GM21786 (cell line): ENCODE measurements around the gene CTNS.
A peak's percentile ranks its signal among the peaks of the same experiment; 100 is the strongest.

Experiments
- ATAC-seq: cut with Tn5 transposase; IDR thresholded peaks from one replicate; pipeline ENCODE4 v1.9.1; 2021; ENCODE audit not compliant: unreplicated experiment

Gene CTNS

DNA sequence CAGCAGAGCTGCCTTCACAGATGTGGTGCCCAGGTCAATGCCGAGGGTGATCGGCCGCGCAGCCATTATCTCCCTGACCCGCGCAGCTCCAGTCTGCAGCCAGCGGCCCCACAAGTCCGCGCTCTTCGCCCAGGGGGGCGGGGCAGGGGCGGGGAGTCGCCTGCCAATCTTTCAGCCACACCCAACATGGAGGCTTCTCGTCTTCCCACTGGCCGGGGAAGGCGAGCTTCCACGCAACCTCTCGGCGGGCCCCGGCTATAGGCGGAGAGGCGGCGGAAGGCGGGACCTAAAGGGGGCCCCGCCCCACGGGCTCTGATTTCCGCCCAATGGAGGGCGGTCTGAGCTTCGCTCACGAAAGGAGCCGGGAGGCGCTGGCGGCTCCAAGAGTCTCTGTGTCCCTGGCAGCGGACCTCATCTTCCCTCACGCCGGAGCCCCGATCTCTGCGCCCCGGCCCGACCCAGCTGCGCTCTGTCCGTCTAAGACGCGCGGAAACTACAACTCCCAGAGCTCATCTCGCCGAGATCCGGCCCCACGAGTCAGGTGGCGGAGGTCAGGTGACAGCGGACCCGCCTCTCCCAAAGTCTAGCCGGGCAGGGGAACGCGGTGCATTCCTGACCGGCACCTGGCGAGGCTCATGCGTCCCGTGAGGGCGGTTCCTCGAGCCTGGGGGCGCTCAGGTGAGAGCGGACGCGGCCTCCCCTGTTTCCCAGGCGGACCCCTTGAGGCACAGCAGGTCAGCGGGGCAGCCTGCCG, at the start of gene CTNS, which contains the start of gene SHPK:
Gene CTNS (plus strand): TSS at position 607 of the 754 bp plus-strand sequence. CDS start 3,447 bp downstream, outside the sequence.
Gene SHPK (minus strand): TSS at position 97 of the 754 bp plus-strand sequence. CDS start 31 bp downstream, at position 66.
- ATAC-seq = peak; percentile 94

DNA sequence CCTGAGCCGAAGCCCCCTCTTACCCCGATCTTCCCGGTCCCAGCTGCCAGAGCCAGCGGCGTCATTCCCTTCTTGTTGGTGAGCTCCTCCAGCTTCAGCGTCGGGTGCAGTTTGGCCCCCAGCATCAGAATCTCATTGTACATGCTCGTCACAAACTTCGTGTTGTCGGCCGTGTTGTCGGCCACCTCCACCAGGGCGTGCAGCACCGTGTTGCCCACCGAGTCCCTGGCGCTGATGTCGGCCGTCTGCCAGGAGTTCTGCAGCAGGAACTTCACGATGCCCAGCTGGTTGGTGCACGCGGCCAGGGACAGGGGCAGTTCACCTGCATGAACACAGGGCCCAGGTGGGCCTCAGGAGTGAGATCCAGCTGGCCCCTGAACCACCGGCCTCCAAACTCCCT, 46.8 kb upstream of the CTNS start:
- ATAC-seq = no peak

DNA sequence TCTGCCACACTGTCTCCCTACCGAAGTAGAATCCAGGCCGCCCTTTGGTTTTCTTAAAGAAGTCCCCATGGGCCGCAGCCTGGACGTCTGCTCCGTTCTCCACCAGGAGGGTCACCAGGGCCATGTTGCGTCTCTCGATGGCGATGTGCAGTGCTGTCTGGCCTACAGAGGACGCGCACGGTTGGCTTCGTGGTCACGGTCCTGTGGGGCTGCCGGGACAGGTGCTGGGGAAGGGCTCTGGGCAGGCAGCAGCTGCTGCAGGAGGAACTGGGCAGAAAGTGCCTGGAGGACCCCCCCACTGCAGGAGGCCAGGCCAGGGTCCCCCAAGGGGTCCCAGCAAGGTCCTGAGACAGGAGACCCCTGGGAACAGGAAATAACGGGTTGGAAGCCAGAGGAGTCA, 46.3 kb upstream of the CTNS start:
- ATAC-seq = no peak

DNA sequence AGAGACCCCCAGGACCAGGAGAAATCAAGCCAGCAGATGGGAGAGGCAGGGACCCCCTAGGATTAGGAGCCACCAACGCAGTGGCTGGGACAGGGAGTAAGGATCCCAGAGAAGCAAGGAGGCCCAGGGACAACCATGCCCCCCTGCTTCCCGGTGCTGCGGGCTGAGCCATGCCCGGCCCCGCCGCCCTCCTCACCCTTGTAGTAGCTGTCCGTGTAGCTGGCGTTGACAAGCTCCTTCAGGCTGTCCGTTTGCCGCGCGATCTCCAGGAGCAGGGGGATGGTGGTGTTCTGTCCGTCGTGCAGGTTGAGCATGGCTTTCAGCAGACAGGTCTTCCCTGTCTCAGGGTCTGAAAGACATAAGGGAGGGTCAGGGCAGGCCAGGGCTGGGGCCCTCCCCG, 45.8 kb upstream of the CTNS start:
- ATAC-seq = no peak

DNA sequence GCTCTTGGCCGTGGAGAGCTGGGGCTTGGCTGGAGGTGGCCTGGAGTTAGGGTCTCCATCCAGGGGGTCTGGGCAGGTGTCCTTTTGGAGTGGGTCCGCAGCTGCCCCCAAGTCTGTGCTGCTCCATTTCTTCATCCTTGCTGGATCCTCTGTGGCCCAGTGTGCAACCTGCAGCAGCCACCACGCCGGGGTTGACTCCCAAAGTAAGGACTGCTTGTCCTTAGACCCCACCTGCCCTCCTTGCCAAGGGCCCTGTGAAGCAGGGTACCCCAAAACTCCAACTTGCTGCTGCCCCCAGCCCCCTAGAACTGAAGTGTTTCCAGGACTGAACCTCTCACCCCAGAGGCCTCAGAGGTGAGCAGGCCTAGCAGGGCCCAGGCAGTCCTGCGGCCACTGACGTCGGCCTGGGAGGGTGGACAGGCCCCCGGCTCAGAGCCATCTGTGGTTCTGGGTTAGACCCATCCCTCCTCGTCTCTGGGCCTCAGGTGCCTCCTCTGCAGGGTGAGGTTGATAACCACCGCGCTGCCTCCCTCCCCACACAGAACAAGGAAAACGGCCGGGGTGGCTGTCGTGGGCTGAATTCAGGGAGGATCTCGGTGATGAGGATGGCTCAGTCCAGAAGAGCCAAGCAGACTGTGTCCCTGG, 44.2 kb upstream of the CTNS start:
- ATAC-seq = no peak

DNA sequence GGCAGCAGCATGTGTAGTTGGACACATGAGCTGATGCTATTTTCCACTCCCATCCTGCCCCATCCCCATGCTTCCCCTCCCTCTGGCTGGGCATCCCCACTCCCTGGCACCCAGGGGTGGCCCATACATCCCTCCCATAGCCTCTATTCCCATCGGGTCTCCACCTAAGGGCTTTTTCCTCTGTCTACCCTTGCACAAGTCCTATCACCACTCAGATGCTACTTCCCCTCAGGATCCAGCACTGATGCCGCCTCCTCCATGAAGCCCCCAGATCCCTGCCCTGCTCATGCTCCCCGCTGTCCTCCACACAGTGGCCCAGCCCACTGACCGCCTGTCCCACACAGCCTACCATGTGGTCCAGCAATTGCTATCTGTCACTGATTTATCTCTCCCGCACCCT, 43.2 kb upstream of the CTNS start:
- ATAC-seq = no peak

DNA sequence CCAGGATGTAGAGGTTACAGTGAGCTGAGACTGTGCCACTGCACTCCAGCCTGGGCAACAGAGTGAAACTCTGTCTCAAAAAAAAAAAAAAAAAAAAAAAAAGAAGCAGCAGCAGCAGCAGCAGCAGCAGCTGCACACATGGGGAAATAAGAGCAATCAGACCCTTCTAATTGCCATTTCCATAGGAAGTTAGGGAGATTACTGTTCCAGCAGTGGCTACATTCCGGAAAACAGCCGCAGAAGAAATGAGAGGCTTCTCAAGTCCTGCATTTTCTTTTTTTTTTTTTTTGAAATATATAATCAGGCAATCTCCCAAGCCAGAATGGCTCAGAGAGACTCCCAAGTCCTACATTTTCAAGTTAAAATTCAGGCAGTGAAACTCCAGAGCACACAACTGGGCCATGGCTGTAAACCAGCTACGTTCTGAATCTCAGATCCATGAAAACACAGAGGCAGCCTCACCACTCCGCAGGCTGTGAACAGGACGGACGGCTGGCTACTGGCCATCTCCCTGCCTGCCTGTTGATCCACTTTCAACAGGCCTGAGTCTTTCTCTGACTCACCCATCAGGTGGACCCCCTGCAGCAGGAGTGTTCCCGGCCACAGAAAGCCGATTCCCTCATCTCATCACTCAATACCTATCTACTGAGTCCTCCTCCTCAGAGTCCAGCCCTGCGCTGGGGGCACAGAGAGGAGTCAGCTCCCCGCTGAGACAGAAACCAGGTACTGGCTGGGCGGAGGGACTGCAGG, 42.3 kb upstream of the CTNS start:
- no peak for ATAC-seq

DNA sequence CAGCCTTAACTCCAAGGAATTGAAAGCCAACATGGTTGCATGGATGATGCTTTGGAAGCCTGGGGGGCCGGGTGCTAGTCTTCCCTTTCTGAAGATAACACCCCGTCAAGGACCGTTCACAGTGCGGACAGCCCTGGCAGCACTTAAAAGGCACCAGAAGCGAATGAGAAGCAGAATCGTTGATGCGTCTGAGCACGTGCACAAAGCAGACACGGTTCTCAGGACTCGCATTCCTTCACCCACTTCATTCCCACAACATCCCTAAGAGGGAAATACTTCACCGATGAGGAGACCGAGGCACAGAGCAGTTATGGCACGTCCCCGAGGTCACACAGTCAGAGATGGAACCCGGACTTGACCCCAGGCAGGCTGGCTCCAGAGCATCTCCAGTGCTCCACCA, 41.6 kb upstream of the CTNS start:
- no peak for ATAC-seq

DNA sequence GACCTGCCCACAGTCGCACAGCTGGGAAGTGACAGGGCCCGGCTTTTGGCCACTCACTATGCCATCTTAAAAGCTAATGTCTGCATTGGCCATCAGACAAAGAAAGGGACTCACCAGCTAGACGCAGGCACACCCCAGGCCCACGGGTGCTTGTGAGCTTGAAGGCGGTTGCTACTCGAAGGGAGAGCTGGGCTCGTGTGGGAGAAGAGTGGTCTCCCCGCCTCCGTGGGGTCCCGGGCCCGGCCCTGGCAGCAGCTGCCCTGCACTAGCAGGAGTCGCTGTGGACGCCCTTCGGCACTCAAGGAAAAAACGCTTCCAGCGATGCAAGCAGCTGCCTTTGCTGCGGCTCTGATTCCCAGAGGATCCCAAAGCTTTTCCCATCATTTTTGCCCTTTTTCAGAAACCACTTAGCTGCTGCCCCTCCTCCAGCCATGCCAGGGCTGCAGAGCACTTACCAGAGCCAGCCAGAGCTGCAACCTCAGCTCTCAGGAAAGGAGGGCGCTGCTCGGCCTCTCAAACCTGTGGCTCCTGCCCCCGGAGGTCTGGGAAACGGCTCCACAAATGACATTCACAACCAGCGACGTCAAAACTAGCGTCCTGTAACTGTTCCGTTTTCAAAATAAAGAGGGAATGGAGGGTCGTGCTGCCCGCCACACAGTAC, 39.6 kb upstream of the CTNS start:
- no peak for ATAC-seq

DNA sequence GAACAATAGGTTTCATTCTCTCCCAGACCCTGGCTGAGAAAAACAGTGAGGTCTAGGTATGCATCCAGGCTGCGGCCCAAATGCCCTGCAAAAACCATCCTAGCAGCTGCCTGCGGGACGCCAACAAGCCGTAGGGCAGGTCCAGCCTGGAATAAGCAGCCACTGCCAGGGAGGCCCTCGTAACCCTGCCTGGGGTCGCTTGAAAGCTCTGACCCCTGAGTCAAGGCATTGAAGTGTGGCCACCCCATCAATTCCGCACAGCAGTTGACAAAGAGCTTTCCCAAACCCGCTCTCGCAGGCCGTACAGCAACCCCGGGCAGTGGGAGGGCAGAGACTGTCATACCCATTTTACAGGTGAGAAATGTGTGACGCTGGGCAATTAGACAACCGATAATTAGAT, 38.5 kb upstream of the CTNS start:
- no peak for ATAC-seq

DNA sequence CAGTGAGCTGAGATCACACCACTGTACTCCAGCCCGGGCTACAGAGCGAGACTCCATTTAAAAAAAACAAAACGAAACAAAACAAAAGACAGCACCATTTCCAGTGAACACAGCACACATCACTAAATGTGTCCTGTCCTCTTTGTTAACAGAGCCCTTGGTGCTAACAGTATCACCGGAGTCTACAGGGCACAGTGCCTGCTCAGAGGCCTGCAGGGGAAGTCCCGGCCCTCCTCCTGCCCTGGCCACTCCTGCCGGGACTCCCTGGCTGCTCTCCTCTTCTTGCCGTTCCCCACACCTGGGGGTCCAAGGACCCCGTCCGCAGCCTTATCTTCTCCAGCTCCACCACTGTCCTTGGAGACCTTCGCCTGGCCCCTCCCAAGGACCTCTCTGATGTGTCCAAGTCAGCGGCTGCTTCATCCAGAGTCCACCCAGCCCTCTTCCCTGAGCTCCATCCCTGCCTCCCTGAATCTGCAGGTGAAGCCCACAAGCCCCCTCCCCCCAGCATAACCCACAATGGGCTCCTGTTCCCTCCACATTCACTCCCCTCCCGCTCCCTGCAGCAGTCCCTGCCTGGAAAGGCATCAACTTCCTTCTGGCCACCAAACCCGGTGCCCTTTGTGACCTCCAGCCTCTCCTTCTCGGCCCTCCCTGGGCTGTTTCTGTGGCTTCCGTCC, 35.9 kb upstream of the CTNS start:
- no peak for ATAC-seq

DNA sequence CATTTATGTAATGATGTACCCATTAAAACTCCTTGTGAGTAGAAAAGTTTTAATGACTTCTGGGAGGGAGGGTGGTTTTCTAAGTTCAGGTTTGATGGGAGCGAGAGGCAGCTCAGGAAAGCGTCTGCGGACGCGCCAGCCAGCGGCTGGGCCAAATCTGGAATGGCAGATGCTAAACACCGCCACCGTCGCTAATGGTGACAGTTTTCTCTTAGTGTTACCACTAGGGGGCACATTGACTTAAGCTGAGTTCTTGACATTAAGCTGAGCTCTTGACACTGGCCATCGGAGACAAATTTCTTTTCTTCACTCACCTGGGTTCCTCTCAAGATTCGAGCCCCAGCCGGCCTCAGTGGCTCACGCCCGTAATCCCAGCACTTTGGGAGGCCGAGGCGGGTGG, 34.1 kb upstream of the CTNS start:
- no peak for ATAC-seq

DNA sequence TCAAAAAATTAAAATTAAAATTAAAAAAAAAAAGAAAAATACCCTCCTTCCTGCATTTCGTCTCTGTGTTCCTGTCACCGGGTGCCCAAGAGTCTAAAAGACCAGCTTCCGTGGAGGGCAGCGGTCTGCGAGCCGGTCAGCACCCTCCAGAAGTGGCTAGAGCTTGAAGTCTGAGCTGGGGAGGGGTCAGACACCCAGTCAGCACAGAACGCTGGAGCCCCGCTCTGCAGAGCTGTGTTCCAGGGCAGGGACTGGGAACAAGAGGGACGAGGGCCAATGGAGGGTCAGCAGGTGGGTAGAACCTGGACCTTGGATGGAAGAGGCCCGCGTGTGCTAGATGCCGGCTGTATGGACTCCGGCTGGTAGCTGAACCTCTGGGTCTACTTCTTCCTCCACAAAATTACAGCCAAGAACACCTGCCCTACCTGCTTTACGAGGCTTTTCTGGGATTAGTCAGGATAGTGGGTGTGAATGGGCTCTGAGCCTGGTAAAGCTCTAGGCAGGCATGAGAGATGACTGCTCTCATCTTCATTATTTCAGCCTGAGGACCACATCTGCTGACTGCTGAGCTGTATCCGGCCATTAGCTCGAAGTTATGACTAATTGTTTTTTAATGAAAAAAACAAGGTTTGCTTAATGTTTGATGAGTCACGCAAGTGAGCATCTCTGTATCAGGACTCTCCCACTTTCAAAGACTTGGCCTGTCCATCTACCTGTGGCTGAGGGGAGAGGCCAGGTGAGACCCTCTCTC, 33.3 kb upstream of the CTNS start:
- no peak for ATAC-seq

DNA sequence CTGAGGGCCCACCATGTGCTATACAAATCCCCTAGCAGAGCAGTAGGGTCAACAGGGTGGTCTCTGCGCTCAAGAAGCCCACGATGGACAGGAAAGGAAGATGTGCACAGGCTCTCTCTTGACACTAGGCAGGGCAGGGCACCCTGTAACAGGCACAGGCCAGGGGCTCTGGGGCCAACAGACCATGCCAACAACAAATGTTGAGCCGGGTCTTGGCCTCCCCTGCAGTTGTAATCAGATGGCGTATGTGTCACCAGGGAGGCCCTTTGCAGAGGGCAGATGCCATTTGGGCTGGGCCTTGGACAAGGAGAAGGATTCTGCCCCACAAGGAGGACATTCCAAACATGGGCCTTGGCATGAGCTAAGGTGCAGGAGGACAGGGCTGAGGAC, 32.7 kb upstream of the CTNS start:
- no peak for ATAC-seq

DNA sequence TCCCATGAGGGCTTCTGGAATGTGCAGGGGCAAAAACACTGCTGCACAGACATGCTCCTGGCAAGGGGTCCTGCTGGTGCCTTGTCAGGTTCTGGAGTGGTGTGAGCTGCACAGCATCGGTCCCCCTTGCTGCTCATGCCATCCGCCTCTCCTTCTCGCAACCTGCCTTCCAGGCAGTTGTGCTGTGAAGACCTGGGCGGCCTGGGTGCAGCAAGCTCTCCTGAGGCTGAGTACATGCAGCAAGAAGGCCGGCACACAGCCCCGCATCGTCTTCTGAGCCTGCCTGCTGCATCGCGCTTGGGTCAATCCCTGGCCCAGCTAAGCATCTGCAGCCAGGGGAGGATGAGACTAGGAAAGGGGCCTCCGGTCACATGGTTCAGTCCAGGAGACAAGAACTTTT, 26.9 kb upstream of the CTNS start:
- ATAC-seq = no peak

DNA sequence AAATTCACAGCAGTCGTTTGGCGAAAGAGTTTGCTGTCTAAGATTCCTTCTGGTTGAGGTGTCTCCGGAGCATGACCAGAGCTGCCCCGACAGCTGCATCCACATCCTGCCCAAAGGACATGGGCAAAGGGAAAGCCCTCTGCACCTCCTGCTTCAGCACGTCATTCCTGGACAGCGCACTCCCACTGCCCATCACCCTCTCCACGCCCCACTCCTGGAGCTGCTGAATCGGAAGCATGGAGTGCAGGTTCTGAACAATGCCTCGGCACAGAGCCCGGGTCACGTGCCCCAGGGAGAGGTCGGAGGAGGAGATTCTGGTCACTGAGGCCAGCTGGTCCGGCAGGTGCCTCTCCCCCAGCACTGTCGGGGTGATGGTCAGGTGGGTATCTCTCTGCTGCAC, 26.0 kb upstream of the CTNS start:
- no peak for ATAC-seq

DNA sequence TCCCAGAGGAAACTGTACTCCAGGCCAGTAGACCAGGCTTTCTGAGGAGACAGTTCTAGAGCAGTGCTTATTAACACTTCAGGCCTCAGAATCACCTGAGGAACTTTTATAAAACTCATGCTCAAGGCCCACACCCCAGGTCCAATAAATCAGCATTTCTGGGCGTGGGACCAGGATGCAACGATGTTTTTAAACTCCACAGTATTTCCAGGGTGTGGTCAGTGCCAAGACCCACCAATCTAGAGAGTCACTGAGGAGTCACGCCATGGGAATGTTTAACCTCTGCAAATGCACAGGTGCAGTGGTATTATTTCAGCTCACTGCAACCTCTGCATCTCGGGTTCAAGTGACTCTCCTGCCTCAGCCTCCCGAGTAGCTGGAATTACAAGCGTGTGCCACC, 23.4 kb upstream of the CTNS start:
- ATAC-seq = no peak

DNA sequence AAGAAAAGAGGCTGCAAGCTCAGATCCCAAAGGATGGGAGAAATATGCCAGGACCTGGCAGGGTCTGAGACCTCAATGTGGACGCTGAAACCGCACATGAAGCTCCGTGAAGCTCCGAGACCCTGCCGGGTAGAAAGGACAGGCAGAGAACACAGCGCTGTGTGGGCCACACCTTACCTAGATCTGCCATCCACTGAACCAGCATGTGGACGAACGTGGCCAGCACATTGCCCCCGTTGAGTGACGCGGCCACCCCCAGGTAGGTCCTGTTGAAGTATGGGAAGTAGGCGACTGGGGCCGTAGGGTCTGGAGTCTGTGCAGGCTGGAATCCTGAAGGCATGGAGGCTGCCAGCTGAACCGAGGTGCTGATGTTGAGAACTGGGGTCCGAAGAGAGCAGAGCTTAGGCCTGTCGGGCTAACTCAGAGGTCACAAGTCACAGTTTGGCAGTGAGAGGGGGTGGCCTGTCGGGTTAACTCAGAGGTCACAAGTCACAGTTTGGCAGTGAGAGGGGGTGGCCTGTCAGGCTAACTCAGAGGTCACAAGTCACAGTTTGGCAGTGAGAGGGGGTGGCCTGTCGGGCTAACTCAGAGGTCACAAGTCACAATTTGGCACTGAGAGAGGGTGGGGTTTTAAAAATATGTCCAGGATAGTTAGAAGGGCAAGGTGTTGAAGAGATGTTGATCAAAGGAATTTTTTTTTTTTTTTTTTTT, 21.2 kb upstream of the CTNS start:
- ATAC-seq = no peak

DNA sequence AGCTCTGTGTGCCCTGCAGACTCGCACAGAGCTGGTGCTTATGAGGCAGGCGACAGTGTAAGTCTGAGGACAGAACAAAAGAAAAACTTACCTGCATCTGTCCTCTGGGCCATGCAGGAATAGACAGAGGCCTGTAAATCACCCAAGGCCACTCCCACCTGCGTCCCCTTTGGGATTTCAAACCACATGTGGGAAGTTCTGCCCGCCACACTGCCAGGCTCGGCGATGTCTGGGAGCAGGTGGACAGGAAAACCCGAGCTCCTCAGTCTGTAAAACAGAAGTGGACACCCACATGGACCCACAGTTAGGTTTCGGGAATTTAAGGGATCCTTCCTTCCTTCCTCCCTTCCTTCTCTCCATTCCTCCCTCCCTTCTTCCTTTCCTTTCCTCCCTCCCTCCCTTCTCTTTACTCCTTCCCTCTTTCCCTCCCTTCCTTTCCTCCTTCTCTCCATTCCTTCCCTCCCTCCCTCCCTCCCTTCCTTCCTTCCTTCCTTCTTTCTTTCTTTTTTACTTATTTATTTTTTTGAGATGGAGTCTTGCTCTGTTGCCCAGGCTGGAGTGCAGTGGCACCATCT, 15.3 kb upstream of the CTNS start:
- ATAC-seq = no peak
